ENCODE data around the gene RAD51B. TPM values are rescaled to one million over a fixed set of nuclear protein-coding genes. Genes with fewer than 3 reads are reported as not detected.

Gene RAD51B
- total RNA-seq, 1 experiment from 2014 or later: 28.9 TPM

- in situ Hi-C loops (cut with HindIII; ENCODE audit: low pct_unique_long_range_greater_than_20kb, low sequenced_read_pairs): no loop called here
- DNase-seq (ENCODE audit: low read depth, low spot score): no peak
These were observed 913.7 kb downstream of the RAD51B start for GRCh38 chr14:68733086-68733914.

GRCh38 chr14:68734231-68734732, 914.7 kb downstream of the RAD51B start:
- in situ Hi-C loops (cut with HindIII; ENCODE audit: low pct_unique_long_range_greater_than_20kb, low sequenced_read_pairs): no loop called here
- no peak for DNase-seq (ENCODE audit: low read depth, low spot score)

GRCh38 chr14:68735856-68736255, 916.3 kb downstream of the RAD51B start:
- in situ Hi-C loops (cut with HindIII; ENCODE audit: low pct_unique_long_range_greater_than_20kb, low sequenced_read_pairs): no loop called here
- no peak for DNase-seq (ENCODE audit: low read depth, low spot score)

GRCh38 chr14:68736471-68736871, 916.9 kb downstream of the RAD51B start:
- DNase-seq (ENCODE audit: low read depth, low spot score): no peak
- in situ Hi-C loops (cut with HindIII; ENCODE audit: low pct_unique_long_range_greater_than_20kb, low sequenced_read_pairs): no loop called here

- in situ Hi-C loops (cut with HindIII; ENCODE audit: low pct_unique_long_range_greater_than_20kb, low sequenced_read_pairs): no loop called here
These were observed 917.5 kb downstream of the RAD51B start for GRCh38 chr14:68737086-68737485.

GRCh38 chr14:68738559-68738958, 919.0 kb downstream of the RAD51B start:
- in situ Hi-C loops (cut with HindIII; ENCODE audit: low pct_unique_long_range_greater_than_20kb, low sequenced_read_pairs): no loop called here
- no peak for DNase-seq (ENCODE audit: low read depth, low spot score)

More at GRCh38 chr14:68737086-68737485, 917.5 kb downstream of the RAD51B start:
- DNase-seq (ENCODE audit: low read depth, low spot score): no peak

- DNase-seq (ENCODE audit: low read depth, low spot score): no peak
- in situ Hi-C loops (cut with HindIII; ENCODE audit: low pct_unique_long_range_greater_than_20kb, low sequenced_read_pairs): no loop called here
These were observed 920.1 kb downstream of the RAD51B start for GRCh38 chr14:68739701-68740100.

- DNase-seq (ENCODE audit: low read depth, low spot score): no peak
- in situ Hi-C loops (cut with HindIII; ENCODE audit: low pct_unique_long_range_greater_than_20kb, low sequenced_read_pairs): no loop called here
These were observed 921.4 kb downstream of the RAD51B start for GRCh38 chr14:68740788-68741476.

GRCh38 chr14:68741477-68741791, 921.9 kb downstream of the RAD51B start:
- in situ Hi-C loops (cut with HindIII; ENCODE audit: low pct_unique_long_range_greater_than_20kb, low sequenced_read_pairs): no loop called here
- DNase-seq (ENCODE audit: low read depth, low spot score): no peak

GRCh38 chr14:68741839-68742470, 922.4 kb downstream of the RAD51B start:
- in situ Hi-C loops (cut with HindIII; ENCODE audit: low pct_unique_long_range_greater_than_20kb, low sequenced_read_pairs): no loop called here

GRCh38 chr14:68744613-68745012, 925.0 kb downstream of the RAD51B start:
- in situ Hi-C loops (cut with HindIII; ENCODE audit: low pct_unique_long_range_greater_than_20kb, low sequenced_read_pairs): no loop called here

More at GRCh38 chr14:68741839-68742470, 922.4 kb downstream of the RAD51B start:
- no peak for DNase-seq (ENCODE audit: low read depth, low spot score)

GRCh38 chr14:68747393-68747792, 927.8 kb downstream of the RAD51B start:
- DNase-seq (ENCODE audit: low read depth, low spot score): no peak
- in situ Hi-C loops (cut with HindIII; ENCODE audit: low pct_unique_long_range_greater_than_20kb, low sequenced_read_pairs): no loop called here

More at GRCh38 chr14:68744613-68745012, 925.0 kb downstream of the RAD51B start:
- no peak for DNase-seq (ENCODE audit: low read depth, low spot score)

- in situ Hi-C loops (cut with HindIII; ENCODE audit: low pct_unique_long_range_greater_than_20kb, low sequenced_read_pairs): no loop called here
- DNase-seq (ENCODE audit: low read depth, low spot score): no peak
These were observed 928.7 kb downstream of the RAD51B start for GRCh38 chr14:68748260-68748659.

- no peak for DNase-seq (ENCODE audit: low read depth, low spot score)
- in situ Hi-C loops (cut with HindIII; ENCODE audit: low pct_unique_long_range_greater_than_20kb, low sequenced_read_pairs): no loop called here
These were observed 929.1 kb downstream of the RAD51B start for GRCh38 chr14:68748691-68749090.

GRCh38 chr14:68749487-68750475, 930.2 kb downstream of the RAD51B start:
- DNase-seq (ENCODE audit: low read depth, low spot score): no peak
- in situ Hi-C loops (cut with HindIII; ENCODE audit: low pct_unique_long_range_greater_than_20kb, low sequenced_read_pairs): no loop called here

GRCh38 chr14:68752271-68753006, 932.9 kb downstream of the RAD51B start:
- no peak for DNase-seq (ENCODE audit: low read depth, low spot score)
- in situ Hi-C loops (cut with HindIII; ENCODE audit: low pct_unique_long_range_greater_than_20kb, low sequenced_read_pairs): no loop called here

GRCh38 chr14:68753690-68754089, 934.1 kb downstream of the RAD51B start:
- no peak for DNase-seq (ENCODE audit: low read depth, low spot score)

More at GRCh38 chr14:68753690-68754089, 934.1 kb downstream of the RAD51B start:
- in situ Hi-C loops (cut with HindIII; ENCODE audit: low pct_unique_long_range_greater_than_20kb, low sequenced_read_pairs): no loop called here

All from SK-MEL-5 (cell line).